ENCODE data around the gene CCDC175.

GRCh38 chr14:59595071-59595470 lies 18.5 kb upstream of the CCDC175 start:
- TF ChIP-seq EZH2phosphoT487 (IDR thresholded peaks at IDR 0.05; ENCODE audit: borderline replicate concordance) (no peak), CTCF (conservative IDR thresholded peaks at IDR 0.05; ENCODE audit: low read length) (no peak)
